Panc1 (cell line): ENCODE measurements around the gene ZNF528. TPM values are rescaled to one million over a fixed set of nuclear protein-coding genes. Genes with fewer than 3 reads are reported as not detected.

Experiments used
- ATAC-seq: fragments of 200-7000 bp; cut with Tn5 transposase; 2 replicates; pipeline ENCODE4 v1.9.1; 2020; ENCODE audit warnings: mild to moderate bottlenecking, moderate library complexity
- BruUV-seq: library from RNA; stranded (reverse); fragments of 400-500 nt; replicated peaks from 2 replicates; lab custom pipeline; 2021; lab: Mats Ljungman, UMichigan
- CTCF ChIA-PET: fragments of 300-600 bp; sonication (Branson Sonifier 250); formaldehyde crosslinking; loops from one replicate; lab custom pipeline; 2022; ENCODE audit warnings: antibody characterized with exemption; lab: Charles Lee
- POLR2A ChIA-PET: fragments of 300-600 bp; sonication (Branson Sonifier 250); formaldehyde crosslinking; loops from one replicate; lab custom pipeline; 2022; ENCODE audit warnings: antibody characterized with exemption; lab: Charles Lee
- DNase-seq: peaks from one replicate; pipeline ENCODE4 v3.0.0-alpha.2; 2010; ENCODE audit warnings: low read depth, low spot score
- H3K27ac ChIP-seq: 2 replicates; pipeline ENCODE4 v1.5.1; 2011; ENCODE audit warnings: mild to moderate bottlenecking, low read length, inconsistent platforms
- H3K27me3 ChIP-seq: fragments of 200-500 bp; sonication (Bioruptor generic); 2 replicates; pipeline ENCODE4 v1.6.0; 2014; ENCODE audit warnings: low read length, inconsistent platforms; ENCODE audit not compliant: control insufficient read depth, insufficient read depth
- H3K36me3 ChIP-seq: fragments of 200-500 bp; sonication (Bioruptor generic); 2 replicates; pipeline ENCODE4 v1.5.1; 2014; ENCODE audit warnings: inconsistent platforms, mild to moderate bottlenecking, low read length, moderate library complexity; ENCODE audit not compliant: control insufficient read depth, insufficient read depth
- H3K4me1 ChIP-seq: 2 replicates; pipeline ENCODE4 v1.5.1; 2011; ENCODE audit warnings: inconsistent platforms, mild to moderate bottlenecking, low read length, moderate library complexity; ENCODE audit not compliant: control insufficient read depth, insufficient read depth
- H3K4me3 ChIP-seq, 2 experiments: 2 replicates each; pipeline ENCODE4 v1.5.1; 2011 to 2012; ENCODE audit warnings: low read depth in 2 of 2, low read length in 2 of 2, mild to moderate bottlenecking in 2 of 2, inconsistent platforms in 1 of 2, moderate library complexity in 1 of 2
- H3K9me3 ChIP-seq: fragments of 200-500 bp; sonication (Bioruptor generic); 2 replicates; pipeline ENCODE4 v1.5.1; 2014; ENCODE audit warnings: low read depth, mild to moderate bottlenecking, inconsistent platforms, low read length, moderate library complexity; ENCODE audit not compliant: control insufficient read depth, insufficient read depth
- POLR2AphosphoS5 ChIP-seq: IDR thresholded peaks from 2 replicates; pipeline ENCODE4 v1.6.1; 2012; ENCODE audit warnings: mild to moderate bottlenecking, low read depth, low read length, moderate library complexity
- REST ChIP-seq, 2 experiments: IDR thresholded peaks; 2 replicates each; pipeline ENCODE4 v1.6.1; 2011 to 2012; ENCODE audit warnings: low read depth in 2 of 2, control low read depth in 1 of 2, low read length in 1 of 2, mild to moderate bottlenecking in 1 of 2, moderate library complexity in 1 of 2; ENCODE audit not compliant: insufficient read depth in 1 of 2
- SIN3A ChIP-seq: IDR thresholded peaks from 2 replicates; pipeline ENCODE4 v1.6.1; 2012; ENCODE audit warnings: low read depth, mild to moderate bottlenecking, low read length, moderate library complexity, borderline replicate concordance; ENCODE audit not compliant: insufficient read depth
- TCF7L2 ChIP-seq: IDR thresholded peaks from 2 replicates; pipeline ENCODE4 v1.6.1; 2011; ENCODE audit warnings: mild to moderate bottlenecking, low read depth, low read length, inconsistent platforms
- in situ Hi-C: cut with HindIII; loops from 2 replicates; pipeline ENCODE4 v1.10.0; 2016; ENCODE audit warnings: low sequenced_read_pairs, low pct_unique_long_range_greater_than_20kb
- intact Hi-C: fragments of 100-400 bp; cut with micrococcal nuclease; formaldehyde crosslinking; loops from one replicate; pipeline ENCODE4 v1.10.0; 2022; ENCODE audit not compliant: unreplicated experiment
- total RNA-seq: library from RNA; stranded (reverse); gene quantifications from one replicate; pipeline ENCODE4 v1.2.1, GENCODE V29; 2021; ENCODE audit not compliant: unreplicated experiment
- TF ChIP-seq, protein P1 (sequence below): fragments of 450-650 bp; IDR thresholded peaks from 2 replicates; pipeline ENCODE4 v1.5.1; 2017; ENCODE audit warnings: mild to moderate bottlenecking

The ZNF528 gene
- total RNA-seq, 1 experiment from 2014 or later, result 9.3 TPM

DNA sequence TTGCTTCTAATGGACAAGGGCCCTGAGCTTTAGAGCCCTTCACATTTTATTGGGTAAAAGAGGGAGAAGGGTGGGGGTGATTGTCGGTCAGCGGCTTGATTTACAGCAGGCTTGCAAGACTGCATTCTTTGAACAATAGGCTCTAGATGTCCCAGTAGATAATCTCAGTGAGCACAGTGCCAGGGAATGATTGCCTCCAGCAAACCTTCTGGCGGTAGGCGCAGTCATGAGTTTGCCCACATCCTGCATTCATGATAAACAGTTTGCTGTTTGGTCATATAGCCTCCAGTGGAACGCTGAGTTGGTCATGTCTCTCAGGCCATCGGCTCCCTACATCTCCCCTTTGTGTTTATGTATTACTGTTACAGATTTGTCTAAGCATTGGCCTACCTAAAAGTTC, 12.6 kb downstream of the ZNF528 start:
- no peak for TF ChIP-seq SIN3A
- TF ChIP-seq REST (IDR thresholded peaks at IDR 0.05; ENCODE audit: insufficient read depth in 1 of 2, low read depth in 2 of 2, low read length in 1 of 2), result no peak
- no peak for TF ChIP-seq TCF7L2
- TF ChIP-seq, protein P1, sequence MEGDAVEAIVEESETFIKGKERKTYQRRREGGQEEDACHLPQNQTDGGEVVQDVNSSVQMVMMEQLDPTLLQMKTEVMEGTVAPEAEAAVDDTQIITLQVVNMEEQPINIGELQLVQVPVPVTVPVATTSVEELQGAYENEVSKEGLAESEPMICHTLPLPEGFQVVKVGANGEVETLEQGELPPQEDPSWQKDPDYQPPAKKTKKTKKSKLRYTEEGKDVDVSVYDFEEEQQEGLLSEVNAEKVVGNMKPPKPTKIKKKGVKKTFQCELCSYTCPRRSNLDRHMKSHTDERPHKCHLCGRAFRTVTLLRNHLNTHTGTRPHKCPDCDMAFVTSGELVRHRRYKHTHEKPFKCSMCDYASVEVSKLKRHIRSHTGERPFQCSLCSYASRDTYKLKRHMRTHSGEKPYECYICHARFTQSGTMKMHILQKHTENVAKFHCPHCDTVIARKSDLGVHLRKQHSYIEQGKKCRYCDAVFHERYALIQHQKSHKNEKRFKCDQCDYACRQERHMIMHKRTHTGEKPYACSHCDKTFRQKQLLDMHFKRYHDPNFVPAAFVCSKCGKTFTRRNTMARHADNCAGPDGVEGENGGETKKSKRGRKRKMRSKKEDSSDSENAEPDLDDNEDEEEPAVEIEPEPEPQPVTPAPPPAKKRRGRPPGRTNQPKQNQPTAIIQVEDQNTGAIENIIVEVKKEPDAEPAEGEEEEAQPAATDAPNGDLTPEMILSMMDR, result no peak
- no peak for TF ChIP-seq POLR2AphosphoS5
- ChIA-PET CTCF (no interaction called here), POLR2A (no interaction called here)
- ATAC-seq (no peak), DNase-seq (no peak)
- Histone ChIP-seq H3K27ac (no peak overlapping the region), H3K36me3 (no peaks in the 10 kb centered on the region), H3K9me3 (peaks cover 16% of the 10 kb centered on the region; the same call in 1 of the 2 replicates), H3K27me3 (no peaks in the 10 kb centered on the region), H3K4me3 (no peak overlapping the region), H3K4me1 (no peaks in the 10 kb centered on the region)
- in situ Hi-C loops, result no loop called here
- intact Hi-C loops, result no loop called here
- BruUV-seq, result no TSS peak

GRCh38 chr19:52415711-52416110, 18.1 kb downstream of the ZNF528 start:
- Histone ChIP-seq H3K9me3 (peaks cover 20% of the 10 kb centered on the region; the same call in 1 of the 2 replicates), H3K36me3 (no peaks in the 10 kb centered on the region), H3K27ac (no peak overlapping the region), H3K4me3 (no peak overlapping the region), H3K27me3 (no peaks in the 10 kb centered on the region), H3K4me1 (no peaks in the 10 kb centered on the region)
- DNase-seq, result no peak
- in situ Hi-C loops (no loop called here), intact Hi-C loops (no loop called here)
- CTCF ChIA-PET, result no interaction called here
- no TSS peak for BruUV-seq
- TF ChIP-seq, protein P1, result no peak
- no peak for TF ChIP-seq POLR2AphosphoS5
- POLR2A ChIA-PET, result no interaction called here
- ATAC-seq, result no peak
